Right lobe of liver (tissue), 6 donors: ENCODE results near the gene POLR3H. TPM values are rescaled to one million over a fixed set of nuclear protein-coding genes. Genes with fewer than 3 reads are reported as not detected.

Experiments
- ATAC-seq, 4 donors: fragments of 200-7000 bp; cut with Tn5 transposase; one replicate each; pipeline ENCODE4 v1.9.1; 2020; ENCODE audit warnings: mild to moderate bottlenecking in 4 of 4, moderate library complexity in 4 of 4
- DNase-seq, 3 donors: peaks; one replicate each; pipeline ENCODE4 v3.0.0-alpha.2; 2020
- H3K27ac ChIP-seq, 3 donors: fragments of 200-600 bp; one replicate each; pipeline ENCODE4 v1.8.0; 2022
- H3K27me3 ChIP-seq, 2 donors: fragments of 200-600 bp; one replicate each; pipeline ENCODE4 v1.8.0; 2022
- H3K36me3 ChIP-seq, 4 donors: fragments of 200-600 bp; sonication (generic) in 1 of 4; one replicate each; pipeline versions ENCODE4 v1.5.1 to v1.8.0; 2017 to 2022; ENCODE audit warnings: control low read depth in 1 of 4
- H3K4me1 ChIP-seq, 4 donors: fragments of 200-600 bp; sonication (generic) in 1 of 4; one replicate each; pipeline versions ENCODE4 v1.5.1 to v1.8.0; 2017 to 2022; ENCODE audit warnings: control low read depth in 1 of 4
- H3K4me3 ChIP-seq, 3 donors: fragments of 200-600 bp; one replicate each; pipeline ENCODE4 v1.8.0; 2022
- H3K9me3 ChIP-seq, 4 donors: fragments of 200-600 bp; sonication (generic) in 1 of 4; one replicate each; pipeline versions ENCODE4 v1.5.1 to v1.8.0; 2017 to 2022; ENCODE audit warnings: control low read depth in 1 of 4
- CTCF ChIP-seq, 4 donors: fragments of 200-600 bp in 3 of 4; fragments of 450-650 bp in 1 of 4; IDR thresholded peaks; one replicate each; pipeline versions ENCODE4 v1.5.1 to v1.8.0; 2016 to 2022; ENCODE audit warnings: antibody characterized with exemption in 4 of 4, mild to moderate bottlenecking in 2 of 4
- POLR2A ChIP-seq: fragments of 450-650 bp; IDR thresholded peaks from one replicate; pipeline ENCODE4 v1.6.1; 2017; ENCODE audit warnings: antibody characterized with exemption, mild to moderate bottlenecking
- WGBS: methylation state at CpG from one replicate; pipeline ENCODE4 v1.1.6; 2018; ENCODE audit warnings: low coverage, low lambda C conversion rate; ENCODE audit not compliant: insufficient coverage; ENCODE audit errors: missing lambda C conversion rate; 5-methylcytosine and 5-hydroxymethylcytosine counted together
- intact Hi-C, 2 donors: fragments of 100-400 bp; cut with DNase I; formaldehyde crosslinking; loops; one replicate each; pipeline versions ENCODE4 v1.11.2 to v1.14.1; 2022
- total RNA-seq, 6 experiments: library from RNA; depleted of rRNA in 2 of 6; stranded (reverse); fragments of >200 nt in 2 of 6; fragmentation: NEBNext Ultra II Directional in 3 of 6; extraction: Animal tissue kit (Norgen Biotek cat#: 25700) in 3 of 6; gene quantifications; one replicate each; pipeline versions ENCODE4 v1.1.0 to v1.2.4, GENCODE V29; 2016 to 2023
- donor health status: DM: no; HTN: yes; CAD: no.
- donor health status: DM: no; HTN: no; CAD: no.
- donor health status: DM: no; HTN: no; CAD: no.
- donor health status: DM: no; HTN: yes; CAD: no.
- donor health status: DM: no; HTN: yes; CAD: no.

POLR3H gene
- total RNA-seq, 6 experiments from 2014 or later: 9.5 to 23.0 (median 18.0) TPM

DNA sequence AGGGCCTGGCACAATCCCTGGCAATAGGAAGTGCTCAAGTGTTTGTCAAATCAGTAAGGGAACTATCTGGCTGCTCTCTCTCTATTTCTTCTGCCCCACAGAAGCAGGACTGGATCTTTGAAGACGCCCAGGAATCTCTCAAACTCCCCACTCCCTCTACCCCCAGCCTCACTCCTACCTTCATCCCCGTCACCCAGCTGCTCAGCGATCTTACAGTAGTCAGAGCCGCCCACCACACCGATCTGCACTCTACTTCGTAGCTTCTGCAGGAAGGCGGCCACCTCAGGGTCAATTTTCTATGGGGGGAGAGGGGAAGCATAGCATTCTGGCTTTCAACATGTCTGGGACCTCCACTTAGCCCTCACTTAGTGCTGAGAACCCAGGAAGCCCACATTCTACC lies 41.6 kb upstream of the POLR3H start:
- intact Hi-C loops: no loop called here
- 98% methylated on average over 6 of the region's 7 CpGs for WGBS
- DNase-seq: no peak
- H3K9me3 ChIP-seq: no peaks in the 10 kb centered on the region
- no peak overlapping the region for H3K4me3 ChIP-seq
- H3K4me1 ChIP-seq: peaks cover 0 to 16% (median 7%) of the 10 kb centered on the region in 4 donors
- H3K27me3 ChIP-seq: no peaks in the 10 kb centered on the region
- no peak overlapping the region for H3K27ac ChIP-seq
- peaks cover 0 to 27% (median 8%) of the 10 kb centered on the region in 4 donors for H3K36me3 ChIP-seq
- TF ChIP-seq POLR2A: no peak
- no peak for TF ChIP-seq CTCF (IDR thresholded peaks at IDR 0.05)
- no peak for ATAC-seq

DNA sequence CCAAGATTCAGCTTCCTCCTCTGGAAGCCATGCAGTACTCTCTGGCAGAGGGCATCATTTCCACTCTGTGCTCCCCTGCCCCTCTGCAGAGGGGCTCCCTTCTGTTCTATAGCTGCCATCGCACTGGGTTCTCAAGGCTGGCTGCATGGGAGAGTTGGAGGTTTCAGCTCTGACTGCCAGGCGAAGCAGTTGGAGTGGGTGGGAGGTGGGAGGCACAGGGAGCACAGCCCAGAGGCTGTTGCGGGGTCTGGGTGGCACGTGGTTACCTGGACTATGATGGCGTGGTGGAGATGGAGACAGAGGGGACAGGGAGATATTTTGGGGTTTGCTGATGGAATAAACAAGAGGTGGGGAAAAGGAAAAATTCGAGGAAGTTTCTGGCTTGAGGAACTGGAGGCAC lies 40.6 kb upstream of the POLR3H start:
- peaks cover 0 to 16% (median 7%) of the 10 kb centered on the region in 4 donors for H3K4me1 ChIP-seq
- DNase-seq (no peak), ATAC-seq (no peak)
- H3K4me3 ChIP-seq: no peak overlapping the region
- no peaks in the 10 kb centered on the region for H3K27me3 ChIP-seq
- no peak overlapping the region for H3K27ac ChIP-seq
- TF ChIP-seq POLR2A: no peak
- TF ChIP-seq CTCF (IDR thresholded peaks at IDR 0.05): no peak
- H3K36me3 ChIP-seq: peaks cover 0 to 34% (median 8%) of the 10 kb centered on the region in 4 donors
- intact Hi-C loops: no loop called here
- no peaks in the 10 kb centered on the region for H3K9me3 ChIP-seq
- 93% methylated on average over 5 of the region's 6 CpGs for WGBS

GRCh38 chr22:41582694-41583093 lies 38.4 kb upstream of the POLR3H start:
- 85% methylated on average over 7 of the region's 8 CpGs for WGBS
- ATAC-seq: no peak
- peaks cover 0 to 6% (median 2%) of the 10 kb centered on the region in 4 donors for H3K4me1 ChIP-seq
- H3K9me3 ChIP-seq: no peaks in the 10 kb centered on the region
- intact Hi-C loops: no loop called here
- peaks cover 0 to 46% (median 12%) of the 10 kb centered on the region in 4 donors for H3K36me3 ChIP-seq
- H3K27ac ChIP-seq: no peak overlapping the region
- TF ChIP-seq POLR2A (no peak), CTCF (IDR thresholded peaks at IDR 0.05) (no peak)
- no peak overlapping the region for H3K4me3 ChIP-seq
- no peak for DNase-seq
- H3K27me3 ChIP-seq: no peaks in the 10 kb centered on the region

DNA sequence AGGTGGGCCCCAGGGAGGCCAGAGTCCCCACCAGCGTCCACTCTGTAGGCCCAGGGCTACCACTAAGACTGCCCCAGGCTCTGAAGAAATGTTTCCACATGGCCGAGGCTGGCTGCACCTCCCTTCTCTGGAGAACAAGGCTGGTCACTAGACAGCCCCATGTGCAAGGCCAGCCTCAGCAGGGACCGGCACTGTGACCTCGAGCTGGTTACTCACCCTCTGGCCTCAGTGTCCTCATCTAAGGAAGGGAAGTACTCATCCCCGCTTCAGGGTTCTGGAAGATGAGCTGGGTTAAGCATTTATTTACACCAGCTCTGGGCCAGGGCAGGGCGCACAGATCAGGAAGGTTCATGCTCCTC lies 35.7 kb upstream of the POLR3H start:
- H3K4me3 ChIP-seq: no peak overlapping the region
- no peak for ATAC-seq
- WGBS: no CpG with 5 or more reads among the region's 6 CpGs
- H3K27me3 ChIP-seq: no peaks in the 10 kb centered on the region
- no peak overlapping the region for H3K27ac ChIP-seq
- H3K36me3 ChIP-seq: peaks cover 0 to 51% (median 16%) of the 10 kb centered on the region in 4 donors
- intact Hi-C loops: no loop called here
- TF ChIP-seq CTCF (IDR thresholded peaks at IDR 0.05): no peak
- TF ChIP-seq POLR2A: no peak
- H3K9me3 ChIP-seq: no peaks in the 10 kb centered on the region
- DNase-seq: no peak
- H3K4me1 ChIP-seq: no peaks in the 10 kb centered on the region
